H9 (cell line): Measurements from ENCODE around the gene OXER1. TPM values are rescaled to one million over a fixed set of nuclear protein-coding genes. Genes with fewer than 3 reads are reported as not detected.

ENCODE experiments used
- DNase-seq: peaks from one replicate; pipeline ENCODE4 v3.0.0-alpha.2; 2017
- H2AFZ ChIP-seq: one replicate; pipeline ENCODE4 v1.6.1; 2013; ENCODE audit warnings: mild to moderate bottlenecking, low read length, control low read depth, moderate library complexity
- H2AK5ac ChIP-seq: 2 replicates; pipeline ENCODE4 v1.6.1; 2013; ENCODE audit warnings: low read length, control low read depth, mixed read lengths; ENCODE audit not compliant: insufficient read length
- H2BK120ac ChIP-seq: one replicate; pipeline ENCODE4 v1.6.1; 2013; ENCODE audit warnings: low read depth, mild to moderate bottlenecking, low read length, control low read depth, inconsistent platforms; ENCODE audit not compliant: poor library complexity, severe bottlenecking
- H2BK12ac ChIP-seq: 2 replicates; pipeline ENCODE4 v1.6.1; 2013; ENCODE audit warnings: low read length, control low read depth, mixed read lengths, low read depth; ENCODE audit not compliant: insufficient read length
- H2BK15ac ChIP-seq: 2 replicates; pipeline ENCODE4 v1.6.1; 2013; ENCODE audit warnings: low read depth, low read length, control low read depth
- H2BK20ac ChIP-seq: one replicate; pipeline ENCODE4 v1.6.1; 2013; ENCODE audit warnings: low read depth, mild to moderate bottlenecking, low read length, control low read depth, inconsistent platforms; ENCODE audit not compliant: poor library complexity, severe bottlenecking
- H2BK5ac ChIP-seq: 2 replicates; pipeline ENCODE4 v1.6.1; 2013; ENCODE audit warnings: low read length, control low read depth, mixed read lengths; ENCODE audit not compliant: insufficient read length
- H3K14ac ChIP-seq: 2 replicates; pipeline ENCODE4 v1.6.1; 2013; ENCODE audit warnings: low read length, control low read depth; ENCODE audit not compliant: insufficient read depth
- H3K18ac ChIP-seq: 2 replicates; pipeline ENCODE4 v1.6.1; 2013; ENCODE audit warnings: low read depth, mild to moderate bottlenecking, mixed read lengths, low read length, control low read depth; ENCODE audit not compliant: insufficient read length
- H3K23ac ChIP-seq: 2 replicates; pipeline ENCODE4 v1.6.1; 2013; ENCODE audit warnings: low read length, control low read depth, mixed read lengths, low read depth; ENCODE audit not compliant: insufficient read length
- H3K23me2 ChIP-seq: 2 replicates; pipeline ENCODE4 v1.6.1; 2013; ENCODE audit warnings: low read depth, mild to moderate bottlenecking, mixed read lengths, low read length, control low read depth; ENCODE audit not compliant: insufficient read length, poor library complexity, severe bottlenecking
- H3K27ac ChIP-seq: 2 replicates; pipeline ENCODE4 v1.5.1; 2013; ENCODE audit warnings: low read length, control low read depth, mixed read lengths, low read depth; ENCODE audit not compliant: insufficient read length
- H3K27me3 ChIP-seq: 2 replicates; pipeline ENCODE4 v1.6.1; 2013; ENCODE audit warnings: low read length, control low read depth, inconsistent platforms; ENCODE audit not compliant: insufficient read depth
- H3K4ac ChIP-seq: 2 replicates; pipeline ENCODE4 v1.6.1; 2013; ENCODE audit warnings: low read depth, mild to moderate bottlenecking, control low read depth, inconsistent platforms, low read length, moderate library complexity
- H3K4me1 ChIP-seq: 2 replicates; pipeline ENCODE4 v1.6.1; 2013; ENCODE audit warnings: low read length, control low read depth, inconsistent platforms; ENCODE audit not compliant: insufficient read depth
- H3K4me2 ChIP-seq: 2 replicates; pipeline ENCODE4 v1.6.1; 2013; ENCODE audit warnings: low read length, control low read depth, mixed read lengths; ENCODE audit not compliant: insufficient read length, insufficient read depth
- H3K56ac ChIP-seq: 2 replicates; pipeline ENCODE4 v1.6.1; 2013; ENCODE audit warnings: low read depth, mild to moderate bottlenecking, mixed read lengths, low read length, control low read depth; ENCODE audit not compliant: insufficient read length
- H3K79me1 ChIP-seq: 2 replicates; pipeline ENCODE4 v1.6.1; 2013; ENCODE audit warnings: low read depth, mild to moderate bottlenecking, moderate library complexity, low read length, control low read depth, inconsistent platforms; ENCODE audit not compliant: insufficient read depth, poor library complexity, severe bottlenecking
- H3K79me2 ChIP-seq: 2 replicates; pipeline ENCODE4 v1.6.1; 2013; ENCODE audit warnings: low read length, control low read depth, inconsistent platforms; ENCODE audit not compliant: insufficient read depth
- H3K9ac ChIP-seq: 2 replicates; pipeline ENCODE4 v1.6.1; 2013; ENCODE audit warnings: low read length, control low read depth, mixed read lengths; ENCODE audit not compliant: insufficient read length; ENCODE audit errors: extremely low read depth
- H3K9me3 ChIP-seq: one replicate; pipeline ENCODE4 v1.6.1; 2013; ENCODE audit warnings: low read depth, low read length, inconsistent platforms; ENCODE audit not compliant: control insufficient read depth
- H3T11ph ChIP-seq: one replicate; pipeline ENCODE4 v1.6.1; 2013; ENCODE audit warnings: mild to moderate bottlenecking, low read length, control low read depth, inconsistent platforms
- H4K20me1 ChIP-seq: one replicate; pipeline ENCODE4 v1.6.1; 2013; ENCODE audit not compliant: control insufficient read depth, insufficient read length, insufficient read depth
- H4K5ac ChIP-seq: 2 replicates; pipeline ENCODE4 v1.6.1; 2013; ENCODE audit warnings: low read depth, mild to moderate bottlenecking, mixed read lengths, low read length, control low read depth; ENCODE audit not compliant: insufficient read length
- H4K8ac ChIP-seq: replicated peaks from 2 replicates; pipeline ENCODE4 v1.6.1; 2013; ENCODE audit warnings: low read length, control low read depth, mixed read lengths, low read depth; ENCODE audit not compliant: insufficient read length
- H4K91ac ChIP-seq: 2 replicates; pipeline ENCODE4 v1.6.1; 2013; ENCODE audit warnings: low read depth, mild to moderate bottlenecking, moderate library complexity, mixed read lengths, low read length, control low read depth; ENCODE audit not compliant: insufficient read length
- H3K27ac Mint-ChIP-seq, 3 experiments: 2 replicates in 2 of 3; 3 replicates in 1 of 3; pipeline ENCODE4 v1.8.0; 2020 to 2021; ENCODE audit warnings: mixed read lengths in 3 of 3, mild to moderate bottlenecking in 1 of 3, moderate library complexity in 1 of 3
- H3K27me3 Mint-ChIP-seq: 2 replicates; pipeline ENCODE4 v1.8.0; 2021; ENCODE audit warnings: low read depth, mild to moderate bottlenecking, moderate library complexity, mixed read lengths
- H3K36me3 Mint-ChIP-seq, 3 experiments: 2 replicates in 2 of 3; 3 replicates in 1 of 3; pipeline ENCODE4 v1.8.0; 2020 to 2021; ENCODE audit warnings: low read depth in 3 of 3, mixed read lengths in 3 of 3; ENCODE audit not compliant: insufficient read depth in 1 of 3
- H3K4me1 Mint-ChIP-seq, 2 experiments: 2 replicates each; pipeline ENCODE4 v1.8.0; 2020; ENCODE audit warnings: mixed read lengths in 2 of 2
- H3K4me3 Mint-ChIP-seq, 2 experiments: 2 replicates in 1 of 2; 3 replicates in 1 of 2; pipeline ENCODE4 v1.8.0; 2020 to 2021; ENCODE audit warnings: mild to moderate bottlenecking in 2 of 2, mixed read lengths in 2 of 2, moderate library complexity in 1 of 2
- H3K9me3 Mint-ChIP-seq, 2 experiments: 2 replicates in 1 of 2; 3 replicates in 1 of 2; pipeline ENCODE4 v1.8.0; 2020; ENCODE audit warnings: mild to moderate bottlenecking in 2 of 2, mixed read lengths in 2 of 2, moderate library complexity in 1 of 2
- WGBS: extraction: QIAGEN DNeasy Blood & Tissue Kit; methylation state at CpG from one replicate; pipeline ENCODE4 v1.1.7; 2013; ENCODE audit warnings: missing lambda C conversion rate, low lambda C conversion rate, mixed read lengths; ENCODE audit not compliant: insufficient read length; ENCODE audit errors: extremely low coverage; 5-methylcytosine and 5-hydroxymethylcytosine counted together
- total RNA-seq: library from RNA; stranded (reverse); gene quantifications from 2 replicates; pipeline ENCODE4 v1.2.1, GENCODE V29; 2021
- TF ChIP-seq, protein P1 (sequence below): fragments of 200-600 bp; sonication (generic); conservative IDR thresholded peaks from 3 replicates; pipeline ENCODE4 v1.8.0; 2021; ENCODE audit warnings: antibody characterized with exemption, mild to moderate bottlenecking

OXER1 gene
- total RNA-seq, 1 experiment from 2014 or later: 1.6 TPM

- H3K23me2 ChIP-seq: no peaks in the 10 kb centered on the region
- H3K79me2 ChIP-seq: no peaks in the 10 kb centered on the region
- no peak overlapping the region for H3T11ph ChIP-seq
- no peak overlapping the region for H3K9ac ChIP-seq
- Mint-ChIP-seq H3K4me1 (peaks cover 12 to 14% of the 10 kb centered on the region in 2 experiments), H3K4me3 (no peak overlapping the region), H3K27ac (peak overlapping the region in 1 of 3 experiments; percentile 2; a peak in 1 of 7 replicates), H3K27me3 (no peaks in the 10 kb centered on the region), H3K9me3 (no peaks in the 10 kb centered on the region), H3K36me3 (peaks cover 2 to 9% (median 4%) of the 10 kb centered on the region in 3 experiments; a peak in 6 of 7 replicates)
- no peak overlapping the region for H2BK20ac ChIP-seq
- no peak overlapping the region for H3K23ac ChIP-seq
- H3K27ac ChIP-seq: no peak overlapping the region
- H4K91ac ChIP-seq: no peak overlapping the region
- no peak overlapping the region for H4K5ac ChIP-seq
- no peak overlapping the region for H2BK5ac ChIP-seq
- no peak overlapping the region for H3K18ac ChIP-seq
- H2BK120ac ChIP-seq: no peak overlapping the region
- TF ChIP-seq, protein P1, sequence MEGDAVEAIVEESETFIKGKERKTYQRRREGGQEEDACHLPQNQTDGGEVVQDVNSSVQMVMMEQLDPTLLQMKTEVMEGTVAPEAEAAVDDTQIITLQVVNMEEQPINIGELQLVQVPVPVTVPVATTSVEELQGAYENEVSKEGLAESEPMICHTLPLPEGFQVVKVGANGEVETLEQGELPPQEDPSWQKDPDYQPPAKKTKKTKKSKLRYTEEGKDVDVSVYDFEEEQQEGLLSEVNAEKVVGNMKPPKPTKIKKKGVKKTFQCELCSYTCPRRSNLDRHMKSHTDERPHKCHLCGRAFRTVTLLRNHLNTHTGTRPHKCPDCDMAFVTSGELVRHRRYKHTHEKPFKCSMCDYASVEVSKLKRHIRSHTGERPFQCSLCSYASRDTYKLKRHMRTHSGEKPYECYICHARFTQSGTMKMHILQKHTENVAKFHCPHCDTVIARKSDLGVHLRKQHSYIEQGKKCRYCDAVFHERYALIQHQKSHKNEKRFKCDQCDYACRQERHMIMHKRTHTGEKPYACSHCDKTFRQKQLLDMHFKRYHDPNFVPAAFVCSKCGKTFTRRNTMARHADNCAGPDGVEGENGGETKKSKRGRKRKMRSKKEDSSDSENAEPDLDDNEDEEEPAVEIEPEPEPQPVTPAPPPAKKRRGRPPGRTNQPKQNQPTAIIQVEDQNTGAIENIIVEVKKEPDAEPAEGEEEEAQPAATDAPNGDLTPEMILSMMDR: no peak
- H3K56ac ChIP-seq: no peak overlapping the region
- DNase-seq: no peak
- H3K4me2 ChIP-seq: no peak overlapping the region
- H3K4me1 ChIP-seq: no peaks in the 10 kb centered on the region
- H4K20me1 ChIP-seq: no peaks in the 10 kb centered on the region
- H2AFZ ChIP-seq: no peak overlapping the region
- H3K27me3 ChIP-seq: no peaks in the 10 kb centered on the region
- no peaks in the 10 kb centered on the region for H3K9me3 ChIP-seq
- H3K4ac ChIP-seq: no peak overlapping the region
- H4K8ac ChIP-seq: no peak overlapping the region
- no peaks in the 10 kb centered on the region for H3K79me1 ChIP-seq
- no peak overlapping the region for H3K14ac ChIP-seq
- no peak overlapping the region for H2BK12ac ChIP-seq
- H2BK15ac ChIP-seq: no peak overlapping the region
- WGBS: no CpG with 5 or more reads among the region's 4 CpGs
- no peak overlapping the region for H2AK5ac ChIP-seq
These were observed 50.0 kb downstream of the OXER1 start for GRCh38 chr2:42713920-42714319.
